IMR-90 (cell line): ENCODE results near the gene PARD3. TPM values are rescaled to one million over a fixed set of nuclear protein-coding genes. Genes with fewer than 3 reads are reported as not detected.
A peak's percentile ranks its signal among the peaks of the same experiment; 100 is the strongest.

ENCODE experiments used
- ATAC-seq: fragments of 200-7000 bp; cut with Tn5 transposase; 2 replicates; pipeline ENCODE4 v1.9.1; 2020; ENCODE audit warnings: low read depth, mild to moderate bottlenecking, moderate library complexity
- BruUV-seq: library from RNA; stranded (reverse); fragments of 400-500 nt; replicated peaks from 2 replicates; lab custom pipeline; 2021; lab: Mats Ljungman, UMichigan
- CTCF ChIA-PET: fragments of 300-600 bp; formaldehyde crosslinking; extraction: SDS; loops from one replicate; lab custom pipeline; 2021; ENCODE audit warnings: antibody characterized with exemption; lab: Yijun Ruan, JAX
- POLR2A ChIA-PET: fragments of 300-600 bp; sonication (Branson Sonifier 250); formaldehyde crosslinking; loops from one replicate; lab custom pipeline; 2022; ENCODE audit warnings: antibody characterized with exemption; ENCODE audit not compliant: unreplicated experiment; lab: Charles Lee
- DNase-seq: peaks from one replicate; pipeline ENCODE4 v3.0.0; 2013
- H2AFZ ChIP-seq: replicated peaks from 2 replicates; pipeline ENCODE3; 2013; ENCODE audit warnings: low read length, mild to moderate bottlenecking; ENCODE audit not compliant: poor library complexity
- H2AK5ac ChIP-seq: 2 replicates; pipeline ENCODE4 v1.6.1; 2013; ENCODE audit warnings: low read depth, low read length, inconsistent platforms
- H2AK9ac ChIP-seq: replicated peaks from 2 replicates; pipeline ENCODE3; 2013; ENCODE audit warnings: mild to moderate bottlenecking, low read depth, low read length, moderate library complexity; ENCODE audit not compliant: poor library complexity
- H2BK120ac ChIP-seq: 2 replicates; pipeline ENCODE4 v1.6.1; 2013; ENCODE audit warnings: low read depth, low read length, inconsistent platforms
- H2BK15ac ChIP-seq: 3 replicates; pipeline ENCODE4 v1.6.1; 2013; ENCODE audit warnings: low read depth, low read length, inconsistent platforms
- H2BK20ac ChIP-seq: 2 replicates; pipeline ENCODE4 v1.6.1; 2013; ENCODE audit warnings: low read depth, mild to moderate bottlenecking, inconsistent platforms, low read length, moderate library complexity
- H2BK5ac ChIP-seq: 2 replicates; pipeline ENCODE4 v1.6.1; 2013; ENCODE audit warnings: mild to moderate bottlenecking, low read depth, low read length, inconsistent platforms; ENCODE audit not compliant: poor library complexity, severe bottlenecking
- H3K14ac ChIP-seq: replicated peaks from 2 replicates; pipeline ENCODE4 v1.6.1; 2013; ENCODE audit warnings: low read depth, low read length, inconsistent platforms
- H3K18ac ChIP-seq: 2 replicates; pipeline ENCODE4 v1.6.1; 2013; ENCODE audit warnings: low read depth, low read length, control low read depth
- H3K23ac ChIP-seq: 2 replicates; pipeline ENCODE4 v1.6.1; 2013; ENCODE audit warnings: low read depth, low read length, inconsistent platforms
- H3K27ac ChIP-seq: 2 replicates; pipeline ENCODE4 v1.5.1; 2013; ENCODE audit warnings: mild to moderate bottlenecking, control low read depth, low read length; ENCODE audit not compliant: insufficient read depth
- H3K27me3 ChIP-seq: 2 replicates; pipeline ENCODE4 v1.6.1; 2013; ENCODE audit warnings: low read length; ENCODE audit not compliant: control insufficient read depth, insufficient read depth
- H3K36me3 ChIP-seq: 2 replicates; pipeline ENCODE4 v1.6.1; 2013; ENCODE audit warnings: low read length, mixed read lengths; ENCODE audit not compliant: control insufficient read depth, insufficient read depth
- H3K4ac ChIP-seq: 2 replicates; pipeline ENCODE4 v1.6.1; 2013; ENCODE audit warnings: low read depth, low read length, inconsistent platforms
- H3K4me1 ChIP-seq: 2 replicates; pipeline ENCODE4 v1.6.1; 2013; ENCODE audit warnings: low read length, mixed read lengths; ENCODE audit not compliant: control insufficient read depth, insufficient read depth
- H3K4me2 ChIP-seq: 2 replicates; pipeline ENCODE4 v1.6.1; 2013; ENCODE audit warnings: low read depth, mild to moderate bottlenecking, control low read depth, low read length, moderate library complexity
- H3K4me3 ChIP-seq: 2 replicates; pipeline ENCODE4 v1.5.1; 2013; ENCODE audit warnings: low read depth, mild to moderate bottlenecking, control low read depth, low read length, moderate library complexity; ENCODE audit not compliant: insufficient read depth
- H3K56ac ChIP-seq: 2 replicates; pipeline ENCODE4 v1.6.1; 2013; ENCODE audit warnings: low read length, inconsistent platforms; ENCODE audit not compliant: insufficient read depth; ENCODE audit errors: extremely low read depth
- H3K79me1 ChIP-seq, 2 experiments: 2 replicates each; pipeline ENCODE4 v1.6.1; 2013; ENCODE audit warnings: low read length in 2 of 2, inconsistent platforms in 1 of 2, low read depth in 1 of 2
- H3K9ac ChIP-seq: 2 replicates; pipeline ENCODE4 v1.6.1; 2013; ENCODE audit warnings: low read depth, low read length, control low read depth
- H3K9me1 ChIP-seq: 2 replicates; pipeline ENCODE4 v1.6.1; 2013; ENCODE audit warnings: low read length, inconsistent platforms; ENCODE audit not compliant: insufficient read depth
- H3K9me3 ChIP-seq: 2 replicates; pipeline ENCODE4 v1.6.1; 2013; ENCODE audit warnings: low read length; ENCODE audit not compliant: control insufficient read depth, insufficient read depth
- H4K20me1 ChIP-seq: 2 replicates; pipeline ENCODE4 v1.6.1; 2013; ENCODE audit warnings: low read length, inconsistent platforms; ENCODE audit not compliant: insufficient read depth
- H4K5ac ChIP-seq: 2 replicates; pipeline ENCODE4 v1.6.1; 2013; ENCODE audit warnings: mild to moderate bottlenecking, low read depth, low read length, control low read depth
- H4K8ac ChIP-seq, 2 experiments: 2 replicates each; pipeline ENCODE4 v1.6.1; 2013; ENCODE audit warnings: low read depth in 2 of 2, low read length in 2 of 2, control low read depth in 1 of 2, inconsistent platforms in 1 of 2
- H4K91ac ChIP-seq: 2 replicates; pipeline ENCODE4 v1.6.1; 2013; ENCODE audit warnings: low read depth, low read length, inconsistent platforms; ENCODE audit not compliant: insufficient read depth
- FOS ChIP-seq: fragments of 150-350 bp; IDR thresholded peaks from 2 replicates; pipeline ENCODE4 v1.6.1; 2016; ENCODE audit warnings: low read depth, low read length
- MAZ ChIP-seq: IDR thresholded peaks from 2 replicates; pipeline ENCODE4 v1.6.1; 2012; ENCODE audit warnings: low read depth, mild to moderate bottlenecking, low read length, improper control_type of control experiment, moderate library complexity, borderline replicate concordance
- MXI1 ChIP-seq: IDR thresholded peaks from 2 replicates; pipeline ENCODE4 v1.6.1; 2012; ENCODE audit warnings: low read depth, mild to moderate bottlenecking, low read length, moderate library complexity, borderline replicate concordance
- POLR2A ChIP-seq: IDR thresholded peaks from 2 replicates; pipeline ENCODE4 v1.6.1; 2012; ENCODE audit warnings: mild to moderate bottlenecking, low read depth, low read length
- WGBS, 2 experiments: methylation state at CpG; one replicate each; pipeline versions ENCODE4 v1.1.5 to v1.1.7; 2013; ENCODE audit warnings: missing lambda C conversion rate in 2 of 2; ENCODE audit not compliant: insufficient read length in 1 of 2; ENCODE audit errors: extremely low coverage in 2 of 2; 5-methylcytosine and 5-hydroxymethylcytosine counted together
- dilution Hi-C: fragments of 300-500 bp; cut with HindIII; formaldehyde crosslinking; loops from one replicate; pipeline ENCODE4 v1.14.3; 2018; ENCODE audit warnings: low sequenced_read_pairs; ENCODE audit not compliant: unreplicated experiment
- in situ Hi-C: fragments of 300-500 bp; cut with MboI; formaldehyde crosslinking; loops from 3 replicates; pipeline ENCODE4 v1.14.3; 2019; ENCODE audit warnings: low sequenced_read_pairs, inconsistent platforms, mixed read lengths
- intact Hi-C: fragments of 100-400 bp; cut with micrococcal nuclease; formaldehyde crosslinking; loops from 2 replicates; pipeline ENCODE4 v1.10.0; 2022
- polyA plus RNA-seq, 3 experiments: library from polyadenylated mRNA; depleted of rRNA; stranded (reverse); fragments of >200 nt; gene quantifications; 2 replicates each; pipeline ENCODE4 v1.2.3, GENCODE V29; 2012; ENCODE audit warnings: low replicate concordance in 1 of 3
- total RNA-seq: library from RNA; depleted of rRNA; stranded (reverse); fragments of >200 nt; gene quantifications from 2 replicates; pipeline ENCODE4 v1.2.3, GENCODE V29; 2012
- TF ChIP-seq, protein P1 (sequence below): conservative IDR thresholded peaks from 2 replicates; pipeline ENCODE4 v1.5.1; 2012; ENCODE audit warnings: mild to moderate bottlenecking, low read depth, low read length, improper control_type of control experiment
- TF ChIP-seq, protein P2 (sequence below): fragments of 150-350 bp; IDR thresholded peaks from 2 replicates; pipeline ENCODE4 v1.6.1; 2017; ENCODE audit warnings: mild to moderate bottlenecking, antibody characterized with exemption, low read length, low read depth
- TF ChIP-seq, protein P3 (sequence below): fragments of 150-350 bp; IDR thresholded peaks from 2 replicates; pipeline ENCODE4 v1.6.1; 2016; ENCODE audit warnings: low read depth, mild to moderate bottlenecking, low read length, moderate library complexity, borderline replicate concordance

PARD3 gene
- total and polyA plus RNA-seq, 2 of the 4 experiments (the other 2 are of a cell fraction) = 14.6 to 37.5 TPM

GRCh38 chr10:34252111-34252510, 563.0 kb downstream of the PARD3 start:
- ChIA-PET POLR2A (no interaction called here), CTCF (no interaction called here)
- Histone ChIP-seq H4K5ac (no peak overlapping the region), H3K36me3 (no peaks in the 10 kb centered on the region), H4K8ac (no peak overlapping the region), H2BK15ac (no peak overlapping the region), H3K14ac (no peak overlapping the region; the same call in 1 of the 2 replicates), H4K20me1 (no peaks in the 10 kb centered on the region), H3K4me3 (no peak overlapping the region), H3K56ac (no peak overlapping the region), H3K27ac (no peak overlapping the region), H2BK120ac (no peak overlapping the region), H3K9ac (no peak overlapping the region), H2BK5ac (no peak overlapping the region), H3K18ac (no peak overlapping the region), H3K79me1 (no peaks in the 10 kb centered on the region), H3K4me2 (no peak overlapping the region), H3K9me3 (no peaks in the 10 kb centered on the region), H2AFZ (no peak overlapping the region), H3K4me1 (no peaks in the 10 kb centered on the region), H3K27me3 (no peaks in the 10 kb centered on the region), H3K4ac (0 out of 2 replicates have a peak overlapping the region, but pooled peaks have one; percentile 8), H4K91ac (no peak overlapping the region), H2AK9ac (no peak overlapping the region), H3K9me1 (0 out of 2 replicates have a peak, but pooled peaks cover 3% of the 10 kb centered on the region), H3K23ac (no peak overlapping the region), H2AK5ac (no peak overlapping the region), H2BK20ac (no peak overlapping the region)
- DNase-seq (no peak), ATAC-seq (no peak)
- WGBS, 2 experiments = no CpG with 5 or more reads among the region's 7 CpGs
- intact Hi-C loops (no loop called here), in situ Hi-C loops (no loop called here), dilution Hi-C loops (no loop called here)
- TF ChIP-seq, protein P1, sequence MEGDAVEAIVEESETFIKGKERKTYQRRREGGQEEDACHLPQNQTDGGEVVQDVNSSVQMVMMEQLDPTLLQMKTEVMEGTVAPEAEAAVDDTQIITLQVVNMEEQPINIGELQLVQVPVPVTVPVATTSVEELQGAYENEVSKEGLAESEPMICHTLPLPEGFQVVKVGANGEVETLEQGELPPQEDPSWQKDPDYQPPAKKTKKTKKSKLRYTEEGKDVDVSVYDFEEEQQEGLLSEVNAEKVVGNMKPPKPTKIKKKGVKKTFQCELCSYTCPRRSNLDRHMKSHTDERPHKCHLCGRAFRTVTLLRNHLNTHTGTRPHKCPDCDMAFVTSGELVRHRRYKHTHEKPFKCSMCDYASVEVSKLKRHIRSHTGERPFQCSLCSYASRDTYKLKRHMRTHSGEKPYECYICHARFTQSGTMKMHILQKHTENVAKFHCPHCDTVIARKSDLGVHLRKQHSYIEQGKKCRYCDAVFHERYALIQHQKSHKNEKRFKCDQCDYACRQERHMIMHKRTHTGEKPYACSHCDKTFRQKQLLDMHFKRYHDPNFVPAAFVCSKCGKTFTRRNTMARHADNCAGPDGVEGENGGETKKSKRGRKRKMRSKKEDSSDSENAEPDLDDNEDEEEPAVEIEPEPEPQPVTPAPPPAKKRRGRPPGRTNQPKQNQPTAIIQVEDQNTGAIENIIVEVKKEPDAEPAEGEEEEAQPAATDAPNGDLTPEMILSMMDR = no peak
- TF ChIP-seq FOS (no peak), MXI1 (no peak), POLR2A (no peak), MAZ (no peak)
- TF ChIP-seq, protein P2, sequence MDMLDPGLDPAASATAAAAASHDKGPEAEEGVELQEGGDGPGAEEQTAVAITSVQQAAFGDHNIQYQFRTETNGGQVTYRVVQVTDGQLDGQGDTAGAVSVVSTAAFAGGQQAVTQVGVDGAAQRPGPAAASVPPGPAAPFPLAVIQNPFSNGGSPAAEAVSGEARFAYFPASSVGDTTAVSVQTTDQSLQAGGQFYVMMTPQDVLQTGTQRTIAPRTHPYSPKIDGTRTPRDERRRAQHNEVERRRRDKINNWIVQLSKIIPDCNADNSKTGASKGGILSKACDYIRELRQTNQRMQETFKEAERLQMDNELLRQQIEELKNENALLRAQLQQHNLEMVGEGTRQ = no peak
- TF ChIP-seq, protein P3, sequence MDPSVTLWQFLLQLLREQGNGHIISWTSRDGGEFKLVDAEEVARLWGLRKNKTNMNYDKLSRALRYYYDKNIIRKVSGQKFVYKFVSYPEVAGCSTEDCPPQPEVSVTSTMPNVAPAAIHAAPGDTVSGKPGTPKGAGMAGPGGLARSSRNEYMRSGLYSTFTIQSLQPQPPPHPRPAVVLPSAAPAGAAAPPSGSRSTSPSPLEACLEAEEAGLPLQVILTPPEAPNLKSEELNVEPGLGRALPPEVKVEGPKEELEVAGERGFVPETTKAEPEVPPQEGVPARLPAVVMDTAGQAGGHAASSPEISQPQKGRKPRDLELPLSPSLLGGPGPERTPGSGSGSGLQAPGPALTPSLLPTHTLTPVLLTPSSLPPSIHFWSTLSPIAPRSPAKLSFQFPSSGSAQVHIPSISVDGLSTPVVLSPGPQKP = no peak
- no TSS peak for BruUV-seq
